Smooth muscle cell (in vitro differentiated cells): ENCODE data around the gene BACH2. TPM values are rescaled to one million over a fixed set of nuclear protein-coding genes. Genes with fewer than 3 reads are reported as not detected.

Experiments used
- DNase-seq: peaks from one replicate; lab custom pipeline; 2025; ENCODE audit not compliant: unreplicated experiment; lab: John Stamatoyannopoulos, UW
- H2AFZ ChIP-seq: fragments of 200-600 bp; sonication (generic); 2 replicates; pipeline ENCODE4 v1.6.0; 2016; ENCODE audit warnings: antibody characterized with exemption, low read depth, mild to moderate bottlenecking
- H3F3A ChIP-seq: fragments of 200-600 bp; sonication (generic); 2 replicates; pipeline ENCODE4 v1.6.0; 2017; ENCODE audit warnings: antibody characterized with exemption, low read depth
- H3K27ac ChIP-seq: fragments of 200-600 bp; sonication (generic); 2 replicates; pipeline ENCODE4 v1.5.1; 2016; ENCODE audit warnings: low read depth, mild to moderate bottlenecking
- H3K27me3 ChIP-seq: fragments of 200-600 bp; sonication (generic); 2 replicates; pipeline ENCODE4 v1.6.1; 2016; ENCODE audit warnings: low read depth, mild to moderate bottlenecking
- H3K36me3 ChIP-seq: fragments of 200-600 bp; sonication (generic); 2 replicates; pipeline ENCODE4 v1.5.1; 2016; ENCODE audit warnings: low read depth
- H3K4me1 ChIP-seq: fragments of 200-600 bp; sonication (generic); 2 replicates; pipeline ENCODE4 v1.5.1; 2016; ENCODE audit warnings: low read depth
- H3K4me2 ChIP-seq: fragments of 200-600 bp; sonication (generic); 2 replicates; pipeline ENCODE4 v1.6.0; 2016; ENCODE audit warnings: mild to moderate bottlenecking
- H3K4me3 ChIP-seq: fragments of 200-600 bp; sonication (generic); 2 replicates; pipeline ENCODE4 v1.5.1; 2016; ENCODE audit warnings: mild to moderate bottlenecking
- H3K79me2 ChIP-seq: fragments of 200-600 bp; sonication (generic); 2 replicates; pipeline ENCODE4 v1.6.0; 2016; ENCODE audit warnings: low read depth, mild to moderate bottlenecking
- H3K9ac ChIP-seq: fragments of 200-600 bp; sonication (generic); 2 replicates; pipeline ENCODE4 v1.6.0; 2016; ENCODE audit warnings: low read depth
- H3K9me3 ChIP-seq: fragments of 200-600 bp; sonication (generic); replicated peaks from 2 replicates; pipeline ENCODE4 v1.5.1; 2016; ENCODE audit warnings: low read depth
- H4K20me1 ChIP-seq: fragments of 200-600 bp; sonication (generic); 2 replicates; pipeline ENCODE4 v1.6.0; 2016; ENCODE audit warnings: low read depth
- WGBS: methylation state at CpG from one replicate; pipeline ENCODE4 v1.1.7; 2016; ENCODE audit warnings: low lambda C conversion rate; 5-methylcytosine and 5-hydroxymethylcytosine counted together
- polyA plus RNA-seq: library from polyadenylated mRNA; unstranded; fragments of >200 nt; fragmentation: Nextera tagmentation; extraction: Ambion mirVana; gene quantifications from 2 replicates; pipeline ENCODE4 v1.2.1, GENCODE V29; 2016
- total RNA-seq: library from RNA; depleted of rRNA; stranded (reverse); fragments of >200 nt; gene quantifications from 2 replicates; pipeline ENCODE4 v1.2.3, GENCODE V29; 2014
- TF ChIP-seq, protein P1 (sequence below): fragments of 200-600 bp; sonication (generic); IDR thresholded peaks from 2 replicates; pipeline ENCODE4 v1.5.1; 2017; ENCODE audit warnings: borderline replicate concordance, mild to moderate bottlenecking, antibody characterized with exemption; ENCODE audit not compliant: insufficient read depth, poor library complexity, severe bottlenecking

The BACH2 gene
- total and polyA plus RNA-seq, 2 experiments from 2014 or later = 3.0 to 4.5 TPM

DNA sequence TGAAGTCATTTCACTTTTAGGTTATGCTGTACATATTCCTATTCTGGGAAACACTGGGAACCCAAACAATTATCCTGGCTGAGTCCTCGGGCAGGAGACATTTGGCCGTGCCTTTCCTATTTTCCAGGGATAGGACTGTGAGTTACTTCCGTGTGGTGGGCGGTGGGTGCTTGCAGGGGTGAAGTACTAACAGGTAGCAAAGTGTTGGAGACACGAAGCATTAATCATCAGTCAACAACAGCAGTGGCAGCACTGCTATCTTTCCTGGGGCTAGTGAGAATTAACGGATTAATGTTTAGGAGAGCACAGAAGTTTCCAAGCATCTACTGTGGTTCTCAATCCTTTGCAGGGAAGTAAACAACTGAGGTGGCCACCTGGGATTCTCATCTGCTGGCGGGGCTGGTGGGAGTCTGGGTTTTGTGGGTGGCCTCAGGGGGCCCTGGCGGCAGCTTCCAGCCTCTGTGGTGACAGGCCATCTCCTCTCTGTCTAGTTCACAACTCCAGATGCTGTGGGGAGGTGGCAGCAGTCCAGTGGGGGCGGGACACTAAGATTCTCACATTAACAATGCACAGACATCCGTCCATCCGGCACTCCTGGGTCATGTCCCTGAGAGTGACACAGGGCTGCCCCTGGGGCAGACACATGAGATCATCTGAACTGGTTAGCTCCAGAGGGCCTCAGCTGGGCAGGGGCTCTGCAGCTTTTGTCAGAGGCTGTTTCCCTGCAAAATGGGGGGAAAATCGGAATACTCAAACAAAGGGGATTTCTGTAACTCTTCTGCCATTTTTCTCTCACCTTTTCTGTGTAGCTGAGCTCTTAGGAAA is 311.5 kb downstream of the BACH2 start:
- Histone ChIP-seq H3K27me3 (no peaks in the 10 kb centered on the region), H4K20me1 (no peaks in the 10 kb centered on the region), H3K9ac (peak overlapping the region; percentile 80), H2AFZ (no peak overlapping the region), H3K27ac (peak overlapping the region; percentile 97), H3K9me3 (no peaks in the 10 kb centered on the region), H3K36me3 (no peaks in the 10 kb centered on the region), H3K4me1 (peaks cover 33% of the 10 kb centered on the region), H3K4me3 (no peak overlapping the region), H3F3A (peaks cover 25% of the 10 kb centered on the region), H3K79me2 (no peaks in the 10 kb centered on the region), H3K4me2 (peak overlapping the region; percentile 78)
- TF ChIP-seq, protein P1, sequence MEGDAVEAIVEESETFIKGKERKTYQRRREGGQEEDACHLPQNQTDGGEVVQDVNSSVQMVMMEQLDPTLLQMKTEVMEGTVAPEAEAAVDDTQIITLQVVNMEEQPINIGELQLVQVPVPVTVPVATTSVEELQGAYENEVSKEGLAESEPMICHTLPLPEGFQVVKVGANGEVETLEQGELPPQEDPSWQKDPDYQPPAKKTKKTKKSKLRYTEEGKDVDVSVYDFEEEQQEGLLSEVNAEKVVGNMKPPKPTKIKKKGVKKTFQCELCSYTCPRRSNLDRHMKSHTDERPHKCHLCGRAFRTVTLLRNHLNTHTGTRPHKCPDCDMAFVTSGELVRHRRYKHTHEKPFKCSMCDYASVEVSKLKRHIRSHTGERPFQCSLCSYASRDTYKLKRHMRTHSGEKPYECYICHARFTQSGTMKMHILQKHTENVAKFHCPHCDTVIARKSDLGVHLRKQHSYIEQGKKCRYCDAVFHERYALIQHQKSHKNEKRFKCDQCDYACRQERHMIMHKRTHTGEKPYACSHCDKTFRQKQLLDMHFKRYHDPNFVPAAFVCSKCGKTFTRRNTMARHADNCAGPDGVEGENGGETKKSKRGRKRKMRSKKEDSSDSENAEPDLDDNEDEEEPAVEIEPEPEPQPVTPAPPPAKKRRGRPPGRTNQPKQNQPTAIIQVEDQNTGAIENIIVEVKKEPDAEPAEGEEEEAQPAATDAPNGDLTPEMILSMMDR = no peak
- WGBS = 17% methylated on average over 12 of the region's 12 CpGs
- peak; percentile 19 for DNase-seq

DNA sequence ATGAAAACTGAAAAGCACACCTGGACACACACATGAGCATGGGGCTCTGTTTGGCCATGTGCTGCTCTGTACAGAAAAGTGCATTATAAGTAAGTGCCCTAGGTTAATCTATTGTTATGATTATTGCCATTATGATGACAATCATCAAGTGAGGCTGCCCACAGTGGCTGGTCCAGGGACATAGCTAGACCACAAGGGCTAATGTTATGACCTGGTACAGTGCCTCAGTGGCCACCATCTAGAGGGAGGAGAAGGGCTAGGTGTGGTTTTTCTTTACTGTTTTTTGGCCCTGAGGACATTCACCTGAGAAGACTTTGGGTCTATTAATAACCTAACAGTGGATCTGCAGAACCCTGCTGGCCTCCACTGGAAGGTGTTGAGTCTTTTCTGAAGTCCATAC is 316.3 kb downstream of the BACH2 start:
- Histone ChIP-seq H3K79me2 (no peaks in the 10 kb centered on the region), H3K4me3 (no peak overlapping the region), H3F3A (peaks cover 32% of the 10 kb centered on the region), H3K9ac (no peak overlapping the region), H3K27ac (no peak overlapping the region), H2AFZ (no peak overlapping the region), H3K27me3 (no peaks in the 10 kb centered on the region), H3K36me3 (no peaks in the 10 kb centered on the region), H3K9me3 (no peaks in the 10 kb centered on the region), H3K4me1 (peaks cover 28% of the 10 kb centered on the region), H3K4me2 (no peak overlapping the region), H4K20me1 (no peaks in the 10 kb centered on the region)
- TF ChIP-seq, protein P1 = no peak
- no peak for DNase-seq

DNA sequence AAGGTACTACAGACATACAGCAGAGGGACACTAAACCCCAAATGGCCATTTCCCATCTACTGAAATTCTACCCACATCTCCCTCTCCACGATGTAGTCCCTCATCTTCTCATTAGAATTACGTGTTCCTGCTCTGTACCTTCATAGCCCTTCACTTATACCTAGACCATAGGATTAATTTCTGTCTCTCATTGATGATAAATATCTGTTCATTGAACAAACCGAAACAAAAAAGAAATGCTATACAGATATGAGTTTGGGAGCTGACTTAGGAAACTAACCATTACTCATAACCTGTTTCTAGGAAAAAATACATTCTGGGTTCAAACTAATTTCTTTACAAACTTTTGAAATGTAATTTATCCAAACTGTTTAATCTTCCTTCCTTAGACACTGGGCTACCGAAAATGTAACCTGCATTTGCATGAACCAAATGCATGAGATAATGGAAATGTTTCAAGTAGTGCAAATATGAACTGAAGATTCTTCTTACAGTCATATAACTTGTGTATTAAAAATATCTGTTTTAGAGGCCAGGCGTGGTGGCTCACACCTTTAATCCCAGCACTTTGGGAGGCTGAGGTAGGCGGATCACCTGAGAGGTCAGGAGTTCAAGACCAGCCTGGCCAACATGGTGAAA is 317.0 kb downstream of the BACH2 start:
- 87% methylated on average over 6 of the region's 6 CpGs for WGBS
- no peak overlapping the region for H3K9ac ChIP-seq
- H3K4me2 ChIP-seq = no peak overlapping the region
- H3K9me3 ChIP-seq = no peaks in the 10 kb centered on the region
- H3K36me3 ChIP-seq = no peaks in the 10 kb centered on the region
- H3K79me2 ChIP-seq = no peaks in the 10 kb centered on the region
- peak overlapping the region; percentile 71 for H3K27ac ChIP-seq
- H3F3A ChIP-seq = peaks cover 27% of the 10 kb centered on the region
- H4K20me1 ChIP-seq = no peaks in the 10 kb centered on the region
- TF ChIP-seq, protein P1 = no peak
- no peak overlapping the region for H3K4me3 ChIP-seq
- H3K4me1 ChIP-seq = peaks cover 21% of the 10 kb centered on the region
- no peak overlapping the region for H2AFZ ChIP-seq
- DNase-seq = no peak
- H3K27me3 ChIP-seq = no peaks in the 10 kb centered on the region
